Measurements from ENCODE around the gene HDGF.

Gene HDGF

DNA sequence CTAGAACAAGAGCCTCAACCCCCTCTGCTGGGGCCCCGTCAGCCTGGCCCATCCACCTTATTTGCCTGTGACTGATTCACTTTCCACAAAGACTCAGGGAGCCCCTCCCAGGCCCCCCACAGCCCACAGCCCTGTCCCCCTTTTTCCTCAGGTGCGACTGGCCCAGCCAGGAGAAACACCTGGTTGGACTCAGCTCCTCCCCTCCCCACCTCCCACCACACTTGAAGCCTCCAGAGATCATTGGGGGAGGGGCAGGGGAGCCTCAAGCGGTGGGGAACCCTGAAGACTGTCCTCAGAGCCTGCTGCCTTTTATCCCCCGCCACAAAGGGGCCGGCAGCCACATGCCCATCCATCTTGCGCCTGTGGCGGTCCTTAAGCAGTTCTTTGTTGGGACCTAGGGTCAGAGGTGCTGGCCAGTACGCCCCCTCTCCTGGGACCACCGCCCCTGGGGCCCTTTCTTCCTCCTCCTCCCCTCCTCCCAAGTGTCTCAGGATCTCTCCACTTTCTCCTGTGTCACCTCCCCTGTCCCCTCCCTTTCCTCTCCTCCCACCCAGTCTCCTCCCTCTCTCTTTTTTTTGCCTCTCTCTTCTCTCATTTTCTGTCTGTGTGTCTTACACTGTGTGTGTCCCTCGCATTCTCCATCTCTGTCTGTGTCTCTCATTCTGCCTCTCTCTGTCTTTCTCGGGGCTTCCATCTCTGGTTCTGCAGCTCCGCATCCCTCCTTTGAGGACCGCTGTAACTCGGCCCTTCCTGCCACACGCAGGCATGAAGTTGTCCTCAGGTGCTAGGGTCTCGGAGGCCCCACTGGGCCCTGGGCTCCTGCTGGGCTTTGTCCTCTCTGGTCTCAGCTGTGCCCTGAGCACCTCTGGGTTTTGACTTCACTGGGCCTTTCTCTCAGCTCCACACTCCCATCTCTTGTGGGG lies 58.3 kb downstream of the HDGF start:
- no peak for DNase-seq

DNA sequence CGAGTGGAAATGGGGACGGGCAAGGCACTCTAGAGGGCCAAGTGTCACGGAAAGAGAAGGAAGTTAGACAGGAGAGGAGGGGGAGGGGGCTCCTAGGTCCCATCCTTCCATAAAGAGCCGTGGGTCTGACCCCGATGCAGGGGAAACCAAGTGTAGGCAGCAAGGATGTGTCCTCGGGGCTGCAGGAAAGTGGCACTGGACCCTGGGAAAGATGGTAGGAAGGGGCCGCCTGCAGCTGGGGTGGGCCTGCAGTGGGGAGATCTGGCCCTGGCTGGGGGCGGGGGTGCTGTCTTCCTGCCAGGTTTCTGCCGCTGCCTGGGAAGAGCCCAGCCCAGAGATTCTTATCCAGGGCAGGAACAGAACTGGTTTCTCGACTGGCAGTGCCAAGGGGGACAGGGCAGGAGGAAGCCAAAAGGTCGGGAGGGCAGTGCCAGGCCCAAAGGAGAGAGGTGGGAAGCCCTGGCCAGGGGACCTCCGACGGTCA lies 59.0 kb downstream of the HDGF start:
- DNase-seq: no peak
